Measurements from ENCODE around the gene GARIN6.

The GARIN6 gene

GRCh38 chr12:99670635-99671034, 23.1 kb downstream of the GARIN6 start:
- Mint-ChIP-seq H3K4me1 (ENCODE audit: low read depth) (no peaks in the 10 kb centered on the region), H3K36me3 (no peaks in the 10 kb centered on the region), H3K27me3 (no peaks in the 10 kb centered on the region), H3K27ac (no peak overlapping the region), H3K4me3 (no peak overlapping the region), H3K9me3 (ENCODE audit: low read depth) (peaks cover 9% of the 10 kb centered on the region)

DNA sequence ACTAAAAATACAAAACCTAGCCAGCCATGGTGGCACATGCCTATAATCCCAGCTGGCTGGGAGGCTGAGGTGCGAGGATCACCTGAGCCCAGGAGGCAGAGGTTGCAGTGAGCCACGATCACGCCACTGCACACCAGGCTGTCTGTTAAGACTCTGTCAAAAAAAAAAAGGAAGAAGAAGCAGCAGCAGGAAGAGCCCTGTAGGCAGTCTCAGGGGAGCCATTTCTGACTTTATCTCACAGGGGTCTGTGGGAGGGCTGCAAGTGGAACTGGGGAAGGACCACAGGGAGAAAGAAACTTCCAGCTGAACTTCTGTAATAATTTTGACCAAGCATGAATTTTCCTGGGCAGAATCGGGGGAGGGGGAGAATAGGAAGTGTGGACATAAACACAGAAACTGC, 32.7 kb downstream of the GARIN6 start:
- no peak overlapping the region for H3K27ac Mint-ChIP-seq

GRCh38 chr12:99686142-99686541, 38.6 kb downstream of the GARIN6 start:
- Mint-ChIP-seq H3K27me3 (no peaks in the 10 kb centered on the region), H3K9me3 (ENCODE audit: low read depth) (peaks cover 12% of the 10 kb centered on the region), H3K27ac (no peak overlapping the region), H3K4me3 (no peak overlapping the region), H3K4me1 (ENCODE audit: low read depth) (no peaks in the 10 kb centered on the region), H3K36me3 (no peaks in the 10 kb centered on the region)

More for the DNA sequence above, 32.7 kb downstream of the GARIN6 start:
- Mint-ChIP-seq H3K4me3 (no peak overlapping the region), H3K4me1 (ENCODE audit: low read depth) (no peaks in the 10 kb centered on the region), H3K27me3 (no peaks in the 10 kb centered on the region), H3K36me3 (no peaks in the 10 kb centered on the region), H3K9me3 (ENCODE audit: low read depth) (peaks cover 7% of the 10 kb centered on the region)

- H3K9me3 Mint-ChIP-seq (ENCODE audit: low read depth), result peaks cover 18% of the 10 kb centered on the region
Measured at GRCh38 chr12:99695050-99695449, 47.5 kb downstream of the GARIN6 start.

More at GRCh38 chr12:99695050-99695449, 47.5 kb downstream of the GARIN6 start:
- Mint-ChIP-seq H3K27me3 (no peaks in the 10 kb centered on the region), H3K4me3 (no peak overlapping the region), H3K4me1 (ENCODE audit: low read depth) (no peaks in the 10 kb centered on the region), H3K27ac (no peak overlapping the region), H3K36me3 (no peaks in the 10 kb centered on the region)
